ENCODE results near the gene OPN4. TPM values are rescaled to one million over a fixed set of nuclear protein-coding genes. Genes with fewer than 3 reads are reported as not detected.

Gene OPN4
- total RNA-seq, 4 donors from 2014 or later, result 1.5 TPM; not detected in 3

DNA sequence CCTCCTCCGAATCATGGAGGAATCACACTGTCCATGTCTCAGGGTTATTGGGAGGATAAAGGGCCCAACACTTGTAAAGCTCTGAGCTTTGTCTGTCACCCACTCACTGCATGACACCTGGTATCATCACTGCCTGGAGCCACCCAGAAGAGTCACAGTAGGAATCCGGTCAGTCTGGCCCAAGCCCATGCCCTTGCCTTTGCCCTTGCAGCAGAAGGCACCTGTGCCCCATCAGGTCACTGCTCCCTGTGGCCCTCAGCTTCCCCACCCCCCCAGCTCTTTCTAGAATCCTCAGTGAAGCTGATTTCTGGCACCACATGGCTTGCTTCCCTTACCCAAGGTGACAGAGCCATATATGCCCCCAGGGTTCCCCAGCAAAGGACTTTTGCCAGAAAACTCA lies 28.3 kb downstream of the OPN4 start:
- TF ChIP-seq, protein P1, sequence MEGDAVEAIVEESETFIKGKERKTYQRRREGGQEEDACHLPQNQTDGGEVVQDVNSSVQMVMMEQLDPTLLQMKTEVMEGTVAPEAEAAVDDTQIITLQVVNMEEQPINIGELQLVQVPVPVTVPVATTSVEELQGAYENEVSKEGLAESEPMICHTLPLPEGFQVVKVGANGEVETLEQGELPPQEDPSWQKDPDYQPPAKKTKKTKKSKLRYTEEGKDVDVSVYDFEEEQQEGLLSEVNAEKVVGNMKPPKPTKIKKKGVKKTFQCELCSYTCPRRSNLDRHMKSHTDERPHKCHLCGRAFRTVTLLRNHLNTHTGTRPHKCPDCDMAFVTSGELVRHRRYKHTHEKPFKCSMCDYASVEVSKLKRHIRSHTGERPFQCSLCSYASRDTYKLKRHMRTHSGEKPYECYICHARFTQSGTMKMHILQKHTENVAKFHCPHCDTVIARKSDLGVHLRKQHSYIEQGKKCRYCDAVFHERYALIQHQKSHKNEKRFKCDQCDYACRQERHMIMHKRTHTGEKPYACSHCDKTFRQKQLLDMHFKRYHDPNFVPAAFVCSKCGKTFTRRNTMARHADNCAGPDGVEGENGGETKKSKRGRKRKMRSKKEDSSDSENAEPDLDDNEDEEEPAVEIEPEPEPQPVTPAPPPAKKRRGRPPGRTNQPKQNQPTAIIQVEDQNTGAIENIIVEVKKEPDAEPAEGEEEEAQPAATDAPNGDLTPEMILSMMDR (IDR thresholded peaks at IDR 0.05), result no peak
- TF ChIP-seq EP300 (IDR thresholded peaks at IDR 0.05; ENCODE audit: low read depth) (no peak), POLR2AphosphoS5 (IDR thresholded peaks at IDR 0.05) (no peak), POLR2A (IDR thresholded peaks at IDR 0.05) (no peak)
- H3K4me1 ChIP-seq, result peaks cover 11 to 34% (median 28%) of the 10 kb centered on the region in 4 donors
- no peak overlapping the region for H3K4me3 ChIP-seq
- in situ Hi-C loops (cut with MboI; ENCODE audit: low pct_ligation_motif_present in 1 of 4, low pct_unique_long_range_greater_than_20kb in 1 of 4, low sequenced_read_pairs in 3 of 4) (no loop called here), intact Hi-C loops (cut with DNase I; ENCODE audit: low total_unique reads) (no loop called here)
- H3K36me3 ChIP-seq, result no peaks in the 10 kb centered on the region
- peaks cover 4% of the 10 kb centered on the region for H3K27me3 ChIP-seq
- DNase-seq, result no peak
- WGBS, 2 donors (ENCODE audit: low coverage in 1 of 2), result 67% methylated on average over 2 of the region's 2 CpGs; no CpG with 5 or more reads in 1 of the 2 donors
- no peaks in the 10 kb centered on the region for H3K9me3 ChIP-seq
- H3K27ac ChIP-seq, result peak overlapping the region in 3 of 4 donors; percentile 54 to 86 (median 79)

DNA sequence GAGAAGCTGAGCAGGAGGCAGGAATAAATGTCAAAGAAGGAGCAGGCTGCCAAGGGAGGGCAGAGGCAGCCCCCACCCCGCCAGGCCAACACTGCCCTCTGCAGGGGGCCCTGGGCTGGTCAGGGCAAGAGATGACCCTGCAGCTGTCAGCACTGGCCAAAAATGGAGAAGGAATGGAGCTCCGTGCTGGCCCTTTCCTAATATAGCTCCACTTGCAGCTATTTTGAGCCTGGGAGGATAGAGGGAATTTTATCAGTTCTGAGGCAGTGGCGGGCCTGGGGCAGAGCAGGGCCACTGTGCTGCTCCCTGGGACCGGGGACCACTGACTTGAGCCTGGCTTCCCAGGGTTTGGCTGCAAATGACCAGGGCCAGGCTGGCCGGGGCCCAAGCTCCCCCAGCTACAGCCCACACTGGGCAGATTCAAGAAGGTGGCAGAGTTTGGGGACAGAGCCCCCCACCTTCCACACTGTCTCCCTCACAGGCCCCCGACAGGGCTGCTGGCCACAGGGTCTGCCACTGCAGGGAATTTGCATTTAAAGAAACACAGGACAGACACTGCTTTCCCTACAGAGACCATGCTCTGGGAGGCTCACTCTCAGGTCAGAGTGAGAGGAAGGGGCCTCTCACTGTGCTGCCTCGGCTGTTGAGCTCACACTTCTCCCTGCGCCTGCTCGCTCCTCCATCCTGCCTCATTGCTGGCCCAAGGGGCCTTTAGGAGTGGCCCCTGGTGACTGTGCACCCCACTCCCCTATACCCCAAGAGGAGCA lies 30.2 kb downstream of the OPN4 start:
- intact Hi-C loops (cut with DNase I; ENCODE audit: low total_unique reads), result no loop called here
- Histone ChIP-seq H3K27ac (peak overlapping the region; percentile 65 to 86 (median 80)), H3K4me1 (peaks cover 11 to 43% (median 30%) of the 10 kb centered on the region in 4 donors), H3K9me3 (no peaks in the 10 kb centered on the region), H3K27me3 (peaks cover 4% of the 10 kb centered on the region), H3K4me3 (no peak overlapping the region), H3K36me3 (no peaks in the 10 kb centered on the region)
- in situ Hi-C loops (cut with MboI; ENCODE audit: low pct_ligation_motif_present in 1 of 4, low pct_unique_long_range_greater_than_20kb in 1 of 4, low sequenced_read_pairs in 3 of 4), result no loop called here
- peak; percentile 29 for DNase-seq
- 52% methylated on average over 9 of the region's 9 CpGs; no CpG with 5 or more reads in 1 of the 2 donors for WGBS, 2 donors (ENCODE audit: low coverage in 1 of 2)
- TF ChIP-seq, protein P1 (IDR thresholded peaks at IDR 0.05), result peak in 4 of 5 experiments; percentile 18 to 28 (median 24)
- no peak for TF ChIP-seq POLR2AphosphoS5 (IDR thresholded peaks at IDR 0.05)

DNA sequence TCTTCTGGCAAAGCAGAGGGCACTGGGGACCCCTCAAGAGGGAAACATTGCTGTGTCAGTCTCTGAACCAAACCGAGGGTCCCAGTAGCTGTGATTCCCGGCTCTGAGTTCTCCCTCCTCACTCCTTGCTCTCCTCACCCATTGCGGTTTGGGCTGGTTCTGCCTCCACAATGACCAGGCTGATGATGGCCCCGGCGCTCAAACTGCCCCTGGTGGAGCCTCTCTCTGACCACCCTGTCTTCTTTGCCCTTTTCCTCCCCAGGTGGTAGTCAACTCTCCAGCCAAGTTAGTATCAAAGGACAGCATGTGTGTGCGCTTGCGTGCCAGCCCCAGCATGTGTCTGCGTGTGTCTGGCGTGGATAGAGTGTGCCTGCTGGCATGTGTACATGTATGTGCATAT lies 31.1 kb downstream of the OPN4 start:
- no peak for DNase-seq
- H3K27me3 ChIP-seq, result peaks cover 4% of the 10 kb centered on the region
- H3K4me3 ChIP-seq, result no peak overlapping the region
- H3K36me3 ChIP-seq, result no peaks in the 10 kb centered on the region
- intact Hi-C loops (cut with DNase I; ENCODE audit: low total_unique reads) (no loop called here), in situ Hi-C loops (cut with MboI; ENCODE audit: low pct_ligation_motif_present in 1 of 4, low pct_unique_long_range_greater_than_20kb in 1 of 4, low sequenced_read_pairs in 3 of 4) (no loop called here)
- peak overlapping the region; percentile 65 to 86 (median 80) for H3K27ac ChIP-seq
- no peaks in the 10 kb centered on the region for H3K9me3 ChIP-seq
- 87 to 90% methylated on average over 2 to 9 of the region's 9 CpGs for WGBS, 2 donors (ENCODE audit: low coverage in 1 of 2)
- TF ChIP-seq EP300 (IDR thresholded peaks at IDR 0.05; ENCODE audit: low read depth), result no peak
- TF ChIP-seq, protein P1 (IDR thresholded peaks at IDR 0.05), result no peak
- TF ChIP-seq POLR2A (IDR thresholded peaks at IDR 0.05), result no peak
- no peak for TF ChIP-seq POLR2AphosphoS5 (IDR thresholded peaks at IDR 0.05)
- peaks cover 8 to 40% (median 26%) of the 10 kb centered on the region in 4 donors for H3K4me1 ChIP-seq

DNA sequence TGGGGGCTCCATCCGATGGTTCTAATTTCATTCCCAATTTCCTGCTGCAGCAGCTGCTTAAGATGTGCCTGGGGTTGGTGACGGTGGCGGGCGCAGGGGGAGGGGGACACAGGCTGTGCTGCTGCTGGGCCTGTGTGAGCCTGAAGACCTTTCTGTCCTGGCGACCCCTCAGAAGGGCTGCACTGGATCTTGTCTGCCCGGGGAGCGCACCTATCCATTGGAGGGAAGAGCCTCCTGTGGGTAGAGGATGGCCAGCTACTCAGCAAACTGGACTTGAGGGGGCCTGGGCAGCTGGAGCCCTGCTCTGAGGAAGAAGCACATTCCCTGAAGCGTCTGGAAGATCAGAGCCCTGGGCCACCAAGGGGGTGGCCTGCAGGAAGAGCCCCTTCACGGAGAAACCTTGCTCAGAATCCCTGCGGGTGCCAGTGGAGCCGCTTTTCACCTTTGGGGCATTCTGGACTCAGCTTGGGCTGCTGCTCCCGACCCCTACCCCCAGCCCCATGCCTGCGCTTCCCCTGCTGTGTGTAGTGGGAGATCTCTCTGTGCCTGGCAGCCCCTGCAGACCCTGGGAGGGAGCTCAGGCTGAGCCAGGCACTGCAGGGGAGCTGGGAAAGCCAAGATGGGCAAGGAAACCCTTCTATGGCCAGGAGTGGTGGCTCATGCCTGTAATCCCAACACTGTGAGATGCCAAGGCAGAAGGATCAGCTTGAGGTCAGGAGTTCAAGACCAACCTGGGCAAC lies 31.7 kb downstream of the OPN4 start:
- WGBS, 2 donors (ENCODE audit: low coverage in 1 of 2), result 82% methylated on average over 12 of the region's 13 CpGs; no CpG with 5 or more reads in 1 of the 2 donors
- Histone ChIP-seq H3K4me3 (no peak overlapping the region), H3K27me3 (peaks cover 4% of the 10 kb centered on the region), H3K36me3 (no peaks in the 10 kb centered on the region), H3K27ac (peak overlapping the region in 3 of 4 donors; percentile 64 to 86 (median 79)), H3K4me1 (peaks cover 8 to 35% (median 23%) of the 10 kb centered on the region in 4 donors), H3K9me3 (no peaks in the 10 kb centered on the region)
- intact Hi-C loops (cut with DNase I; ENCODE audit: low total_unique reads), result no loop called here
- no peak for DNase-seq
- in situ Hi-C loops (cut with MboI; ENCODE audit: low pct_ligation_motif_present in 1 of 4, low pct_unique_long_range_greater_than_20kb in 1 of 4, low sequenced_read_pairs in 3 of 4), result no loop called here
- TF ChIP-seq, protein P1 (IDR thresholded peaks at IDR 0.05), result no peak
- no peak for TF ChIP-seq POLR2A (IDR thresholded peaks at IDR 0.05)
- TF ChIP-seq EP300 (IDR thresholded peaks at IDR 0.05; ENCODE audit: low read depth), result no peak
- no peak for TF ChIP-seq POLR2AphosphoS5 (IDR thresholded peaks at IDR 0.05)

Data from transverse colon (tissue), 4 donors.